Muscle of leg (tissue), 11 donors: ENCODE results near the gene SLC35F4. TPM values are rescaled to one million over a fixed set of nuclear protein-coding genes. Genes with fewer than 3 reads are reported as not detected.
A peak's percentile ranks its signal among the peaks of the same experiment; 100 is the strongest.

ENCODE experiments used
- DNase-seq: peaks from one replicate; pipeline ENCODE4 v3.0.0; 2013
- H3K27ac ChIP-seq: one replicate; pipeline ENCODE4 v1.5.1; 2013; ENCODE audit warnings: mild to moderate bottlenecking, low read length, control low read depth
- H3K27me3 ChIP-seq: one replicate; pipeline ENCODE4 v1.6.1; 2013; ENCODE audit warnings: low read length; ENCODE audit not compliant: control insufficient read depth, insufficient read depth
- H3K36me3 ChIP-seq: one replicate; pipeline ENCODE4 v1.6.1; 2013; ENCODE audit warnings: low read length; ENCODE audit not compliant: control insufficient read depth, insufficient read depth
- H3K4me1 ChIP-seq: one replicate; pipeline ENCODE4 v1.6.1; 2013; ENCODE audit warnings: low read length; ENCODE audit not compliant: control insufficient read depth, insufficient read depth
- H3K4me3 ChIP-seq: one replicate; pipeline ENCODE4 v1.5.1; 2013; ENCODE audit warnings: low read length, control low read depth
- H3K9me3 ChIP-seq: replicated peaks from 2 replicates; pipeline ENCODE4 v1.6.1; 2013; ENCODE audit warnings: low read depth, low read length; ENCODE audit not compliant: control insufficient read depth
- WGBS: methylation state at CpG from one replicate; pipeline ENCODE4 v1.1.5; 2013; ENCODE audit warnings: missing lambda C conversion rate; ENCODE audit not compliant: insufficient coverage; 5-methylcytosine and 5-hydroxymethylcytosine counted together
- polyA plus RNA-seq, 8 donors: library from polyadenylated mRNA; unstranded; fragments of 120-200 nt; gene quantifications; one replicate each; pipeline versions ENCODE4 v1.2.1 to v1.2.3, GENCODE V29; 2013; ENCODE audit warnings: inconsistent platforms in 1 of 8, low replicate concordance in 1 of 8; ENCODE audit not compliant: insufficient read length in 8 of 8, insufficient read depth in 1 of 8
- total RNA-seq: library from RNA; stranded (reverse); fragments of 120-200 nt; gene quantifications from one replicate; pipeline ENCODE4 v1.2.4, GENCODE V29; 2013

SLC35F4 gene
- total and polyA plus RNA-seq, 9 donors, result 0.09 to 0.58 (median 0.32) TPM

GRCh38 chr14:57812741-57813140 is 53.2 kb downstream of the SLC35F4 start:
- WGBS, result no CpG with 5 or more reads among the region's 2 CpGs
- no peaks in the 10 kb centered on the region for H3K4me1 ChIP-seq
- no peaks in the 10 kb centered on the region for H3K9me3 ChIP-seq
- no peaks in the 10 kb centered on the region for H3K36me3 ChIP-seq
- no peak for DNase-seq
- no peak overlapping the region for H3K4me3 ChIP-seq
- H3K27ac ChIP-seq, result no peak overlapping the region
- no peaks in the 10 kb centered on the region for H3K27me3 ChIP-seq

DNA sequence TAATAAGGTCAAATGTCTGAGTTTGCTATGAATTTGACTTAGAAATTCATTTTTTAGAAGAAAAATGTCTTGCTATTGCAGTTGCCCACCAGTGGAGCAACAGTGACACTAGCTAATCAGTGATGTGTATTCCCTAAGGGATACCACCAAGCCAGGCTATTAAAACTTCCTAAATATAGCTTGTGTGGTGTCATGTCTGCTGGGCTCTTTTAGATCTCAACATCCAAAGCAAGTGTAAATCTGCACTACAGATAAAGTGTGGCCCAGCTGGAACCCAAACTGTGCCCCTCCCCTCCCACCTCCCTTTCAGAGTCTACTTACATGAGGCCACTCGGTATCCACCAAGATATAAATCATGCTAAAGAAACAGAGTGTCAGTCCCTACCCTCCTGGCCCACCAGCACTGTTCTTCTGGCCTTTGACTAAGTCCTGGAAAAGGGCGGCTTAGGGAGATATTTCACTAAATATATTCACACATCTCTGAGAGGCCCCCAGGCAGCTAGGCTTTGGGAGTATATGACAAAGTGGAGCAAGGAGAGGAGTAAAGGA is 53.8 kb downstream of the SLC35F4 start:
- H3K9me3 ChIP-seq, result no peaks in the 10 kb centered on the region
- H3K27ac ChIP-seq, result no peak overlapping the region
- H3K27me3 ChIP-seq, result no peaks in the 10 kb centered on the region
- no peaks in the 10 kb centered on the region for H3K4me1 ChIP-seq
- no peaks in the 10 kb centered on the region for H3K36me3 ChIP-seq
- DNase-seq, result no peak
- WGBS, result no CpG with 5 or more reads among the region's 2 CpGs
- H3K4me3 ChIP-seq, result no peak overlapping the region

DNA sequence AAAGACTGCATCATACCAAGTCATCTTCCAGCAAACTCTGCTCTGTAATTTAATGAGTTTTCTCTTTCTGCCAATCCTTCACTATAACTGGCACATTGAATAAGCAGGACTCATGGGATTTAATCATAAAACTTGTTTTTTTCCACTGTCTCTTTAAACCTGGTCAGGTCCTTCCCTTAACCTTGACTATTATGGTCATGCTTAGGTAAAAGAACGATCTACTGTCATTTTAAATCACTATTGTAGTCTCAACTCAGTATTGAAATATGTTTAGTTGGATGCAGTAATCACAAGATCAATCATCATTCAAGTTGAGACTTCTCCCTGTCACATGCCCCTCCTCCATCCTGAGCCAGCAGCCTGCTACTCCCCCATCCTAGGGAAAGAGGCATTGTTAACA is 56.1 kb downstream of the SLC35F4 start:
- WGBS, result no CpG with 5 or more reads among the region's 1 CpG
- H3K27ac ChIP-seq, result no peak overlapping the region
- H3K4me3 ChIP-seq, result no peak overlapping the region
- no peaks in the 10 kb centered on the region for H3K27me3 ChIP-seq
- no peaks in the 10 kb centered on the region for H3K4me1 ChIP-seq
- DNase-seq, result no peak
- H3K9me3 ChIP-seq, result no peaks in the 10 kb centered on the region
- no peaks in the 10 kb centered on the region for H3K36me3 ChIP-seq

DNA sequence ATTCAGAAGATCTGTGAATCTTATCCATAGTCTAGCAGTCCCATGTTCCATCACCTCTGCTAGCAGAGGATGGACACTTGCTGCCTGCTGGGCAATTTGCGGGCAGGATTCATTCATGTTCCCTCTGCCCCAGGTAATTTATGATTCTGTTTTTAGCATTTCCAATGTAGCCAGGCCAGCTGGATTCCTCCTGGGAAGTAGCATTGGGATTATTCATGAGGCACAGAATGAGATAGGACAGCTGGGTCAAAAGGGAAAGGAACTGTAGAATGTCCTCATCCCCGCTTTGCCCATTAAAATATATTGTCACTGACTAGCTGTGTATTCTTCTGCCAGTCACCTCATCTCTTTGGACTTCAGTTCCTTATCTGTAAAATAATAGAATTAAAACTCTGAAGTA is 68.7 kb downstream of the SLC35F4 start:
- H3K27me3 ChIP-seq, result no peaks in the 10 kb centered on the region
- no peaks in the 10 kb centered on the region for H3K36me3 ChIP-seq
- no peaks in the 10 kb centered on the region for H3K9me3 ChIP-seq
- no peaks in the 10 kb centered on the region for H3K4me1 ChIP-seq
- 0% methylated on average over 1 of the region's 2 CpGs for WGBS
- DNase-seq, result no peak
- no peak overlapping the region for H3K27ac ChIP-seq
- H3K4me3 ChIP-seq, result no peak overlapping the region

- Histone ChIP-seq H3K27ac (no peak overlapping the region), H3K27me3 (no peaks in the 10 kb centered on the region), H3K4me3 (no peak overlapping the region), H3K36me3 (no peaks in the 10 kb centered on the region), H3K9me3 (no peaks in the 10 kb centered on the region), H3K4me1 (no peaks in the 10 kb centered on the region)
- no peak for DNase-seq
Observed at GRCh38 chr14:57796556-57796955, 69.3 kb downstream of the SLC35F4 start.

- Histone ChIP-seq H3K36me3 (no peaks in the 10 kb centered on the region), H3K27ac (no peak overlapping the region), H3K9me3 (peaks cover 6% of the 10 kb centered on the region)
Observed at GRCh38 chr14:57785058-57785457, 80.8 kb downstream of the SLC35F4 start.

GRCh38 chr14:57771801-57772200 is 94.1 kb downstream of the SLC35F4 start:
- H3K4me3 ChIP-seq, result no peak overlapping the region
- no peaks in the 10 kb centered on the region for H3K4me1 ChIP-seq
- no peaks in the 10 kb centered on the region for H3K36me3 ChIP-seq
- no peak for DNase-seq
- no peaks in the 10 kb centered on the region for H3K27me3 ChIP-seq
- no peaks in the 10 kb centered on the region for H3K9me3 ChIP-seq
- WGBS, result 92% methylated on average over 2 of the region's 4 CpGs
- no peak overlapping the region for H3K27ac ChIP-seq

More at GRCh38 chr14:57785058-57785457, 80.8 kb downstream of the SLC35F4 start:
- WGBS, result no CpG with 5 or more reads among the region's 3 CpGs
- no peak for DNase-seq
- H3K4me3 ChIP-seq, result no peak overlapping the region
- H3K27me3 ChIP-seq, result no peaks in the 10 kb centered on the region
- no peaks in the 10 kb centered on the region for H3K4me1 ChIP-seq

DNA sequence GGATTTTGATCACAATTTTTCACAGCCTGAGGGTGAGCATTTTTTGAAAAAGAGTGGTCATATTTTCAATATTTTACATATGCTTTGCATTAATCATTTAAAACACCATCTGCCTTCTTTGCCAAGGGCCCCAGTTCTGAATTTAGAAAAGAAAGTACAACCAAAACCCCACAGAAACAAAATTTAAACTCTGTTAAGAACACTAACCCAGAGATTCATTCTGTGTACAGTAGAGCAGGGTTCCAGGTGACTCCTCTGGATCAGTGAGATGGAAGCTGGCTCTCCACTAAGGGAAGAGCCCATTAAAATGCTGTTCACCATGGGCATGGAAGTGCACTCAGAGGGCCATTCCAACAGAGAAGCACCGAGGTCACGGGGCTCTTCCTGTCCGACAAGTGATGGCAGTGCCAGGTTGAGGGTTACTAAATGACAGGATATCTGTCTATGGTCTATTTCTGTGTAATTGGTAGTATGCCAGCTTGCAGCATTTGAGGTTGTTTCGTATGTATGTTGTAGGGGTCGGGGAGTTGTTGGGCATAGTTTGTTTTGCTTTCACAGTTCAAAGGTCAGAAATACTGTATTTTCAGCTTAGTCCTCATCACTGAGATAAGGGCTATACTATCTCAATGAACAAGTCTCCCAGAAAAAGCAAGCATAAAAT is 95.9 kb downstream of the SLC35F4 start:
- H3K4me3 ChIP-seq, result no peak overlapping the region
- no peaks in the 10 kb centered on the region for H3K9me3 ChIP-seq
- no peak for DNase-seq
- WGBS, result 83% methylated on average over 3 of the region's 5 CpGs
- H3K27ac ChIP-seq, result no peak overlapping the region
- no peaks in the 10 kb centered on the region for H3K4me1 ChIP-seq
- H3K27me3 ChIP-seq, result no peaks in the 10 kb centered on the region
- no peaks in the 10 kb centered on the region for H3K36me3 ChIP-seq

DNA sequence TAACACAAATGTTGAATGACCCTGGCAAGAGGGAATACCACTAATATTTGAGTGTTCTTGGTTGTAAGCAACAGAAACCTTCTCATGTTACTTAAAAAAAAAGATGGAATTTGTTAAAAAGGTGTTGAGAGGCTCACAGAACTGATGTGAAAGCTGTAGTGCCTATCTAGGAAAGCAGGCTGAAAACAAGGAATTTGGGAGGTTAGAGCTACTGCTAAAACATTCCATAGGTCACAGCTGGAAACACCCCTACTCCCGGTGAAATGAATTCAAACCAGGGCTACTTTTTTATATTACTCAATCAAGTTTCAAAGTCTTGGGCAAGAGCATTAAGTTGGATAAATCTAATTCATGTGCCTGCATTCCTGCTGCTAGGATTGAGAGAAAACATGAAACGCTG is 104.1 kb downstream of the SLC35F4 start:
- no peaks in the 10 kb centered on the region for H3K4me1 ChIP-seq
- no peaks in the 10 kb centered on the region for H3K36me3 ChIP-seq
- no peak for DNase-seq
- no peak overlapping the region for H3K4me3 ChIP-seq
- H3K27me3 ChIP-seq, result no peaks in the 10 kb centered on the region
- no peaks in the 10 kb centered on the region for H3K9me3 ChIP-seq
- WGBS, result no CpG with 5 or more reads among the region's 2 CpGs
- no peak overlapping the region for H3K27ac ChIP-seq

GRCh38 chr14:57760896-57761295 is 105.0 kb downstream of the SLC35F4 start:
- peak; percentile 70 for DNase-seq
- Histone ChIP-seq H3K4me1 (no peaks in the 10 kb centered on the region), H3K9me3 (no peaks in the 10 kb centered on the region), H3K4me3 (no peak overlapping the region), H3K27me3 (no peaks in the 10 kb centered on the region), H3K27ac (no peak overlapping the region), H3K36me3 (no peaks in the 10 kb centered on the region)
- 56% methylated on average over 1 of the region's 2 CpGs for WGBS
